HG03196 (cell line): ENCODE data around the gene DCC.

Experiments used
- ATAC-seq: cut with Tn5 transposase; IDR thresholded peaks from one replicate; pipeline ENCODE4 v1.9.1; 2021; ENCODE audit not compliant: unreplicated experiment

DCC gene

GRCh38 chr18:52489396-52490306, 149.7 kb downstream of the DCC start:
- ATAC-seq: no peak

GRCh38 chr18:52496426-52496825, 156.4 kb downstream of the DCC start:
- no peak for ATAC-seq

GRCh38 chr18:52499016-52499415, 159.0 kb downstream of the DCC start:
- no peak for ATAC-seq

GRCh38 chr18:52499644-52500043, 159.6 kb downstream of the DCC start:
- ATAC-seq: no peak

- no peak for ATAC-seq
Measured at GRCh38 chr18:52504589-52504988, 164.6 kb downstream of the DCC start.

- no peak for ATAC-seq
Measured at GRCh38 chr18:52510139-52510538, 170.1 kb downstream of the DCC start.

GRCh38 chr18:52518086-52518485, 178.1 kb downstream of the DCC start:
- no peak for ATAC-seq

GRCh38 chr18:52519021-52519420, 179.0 kb downstream of the DCC start:
- no peak for ATAC-seq

GRCh38 chr18:52523566-52523965, 183.6 kb downstream of the DCC start:
- ATAC-seq: no peak

- no peak for ATAC-seq
Measured at GRCh38 chr18:52531836-52532235, 191.8 kb downstream of the DCC start.

GRCh38 chr18:52536039-52536438, 196.0 kb downstream of the DCC start:
- ATAC-seq: no peak

- ATAC-seq: no peak
Measured at GRCh38 chr18:52537261-52537660, 197.3 kb downstream of the DCC start.

GRCh38 chr18:52541056-52541455, 201.1 kb downstream of the DCC start:
- no peak for ATAC-seq

- no peak for ATAC-seq
Measured at GRCh38 chr18:52544086-52544485, 204.1 kb downstream of the DCC start.

- no peak for ATAC-seq
Measured at GRCh38 chr18:52546686-52547346, 206.8 kb downstream of the DCC start.

- no peak for ATAC-seq
Measured at GRCh38 chr18:52553441-52553840, 213.4 kb downstream of the DCC start.

- no peak for ATAC-seq
Measured at GRCh38 chr18:52554180-52554579, 214.2 kb downstream of the DCC start.

GRCh38 chr18:52567360-52567759, 227.4 kb downstream of the DCC start:
- ATAC-seq: no peak

GRCh38 chr18:52569492-52569891, 229.5 kb downstream of the DCC start:
- ATAC-seq: no peak

- ATAC-seq: no peak
Measured at GRCh38 chr18:52570975-52571374, 231.0 kb downstream of the DCC start.

- ATAC-seq: no peak
Measured at GRCh38 chr18:52572036-52573000, 232.3 kb downstream of the DCC start.
